HFF-Myc (cell line): ENCODE data around the gene EHMT2.

ENCODE experiments used
- DNase-seq: peaks from one replicate; pipeline ENCODE4 v3.0.0-alpha.2; 2011; ENCODE audit warnings: low read depth; ENCODE audit errors: extremely low read depth
- H3K4me3 ChIP-seq: replicated peaks from 2 replicates; pipeline ENCODE4 v1.5.1; 2011; ENCODE audit warnings: low read depth, mild to moderate bottlenecking, control low read depth, low read length
- TF ChIP-seq, protein P1 (sequence below): IDR thresholded peaks from 2 replicates; pipeline ENCODE4 v1.5.1; 2012; ENCODE audit warnings: mild to moderate bottlenecking, low read depth, low read length, control low read depth; ENCODE audit errors: missing control alignments

The EHMT2 gene

DNA sequence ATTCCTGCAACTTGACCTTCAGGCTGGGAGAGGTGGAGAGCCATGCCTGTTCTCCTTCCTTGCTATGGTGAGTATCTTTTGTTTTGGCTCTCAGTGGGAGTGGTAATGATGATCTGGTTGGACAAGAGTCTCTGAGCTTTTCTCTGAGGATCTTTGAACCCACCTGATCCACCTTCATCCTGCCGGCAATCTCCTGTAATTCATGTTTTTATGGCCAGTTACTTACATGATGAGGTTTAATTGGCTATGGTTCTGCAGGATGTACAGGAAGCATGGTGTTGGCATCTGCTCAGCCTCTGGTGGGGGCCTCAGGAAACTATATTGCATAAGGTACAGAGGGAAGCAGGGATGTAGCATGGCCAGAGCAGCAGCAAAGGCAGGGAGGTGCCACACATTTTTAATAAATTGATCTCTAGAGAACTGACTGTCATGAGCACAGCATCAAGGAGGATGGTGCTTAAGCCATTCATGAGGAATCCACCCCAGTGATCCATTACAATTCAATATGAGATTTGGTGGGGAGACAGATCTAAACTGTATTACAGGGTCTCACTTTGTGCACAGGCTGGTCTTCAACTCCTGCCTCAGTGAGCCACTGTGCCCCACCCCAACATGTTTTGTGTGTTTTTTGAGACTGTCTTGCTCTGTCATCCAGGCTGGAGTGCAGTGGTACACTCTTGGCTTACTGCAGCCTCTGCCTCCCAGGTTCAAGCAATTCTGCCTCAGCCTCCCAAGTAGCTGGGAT, 60.0 kb downstream of the EHMT2 start:
- no peak for DNase-seq
- H3K4me3 ChIP-seq = peak overlapping the region; percentile 72
- TF ChIP-seq, protein P1, sequence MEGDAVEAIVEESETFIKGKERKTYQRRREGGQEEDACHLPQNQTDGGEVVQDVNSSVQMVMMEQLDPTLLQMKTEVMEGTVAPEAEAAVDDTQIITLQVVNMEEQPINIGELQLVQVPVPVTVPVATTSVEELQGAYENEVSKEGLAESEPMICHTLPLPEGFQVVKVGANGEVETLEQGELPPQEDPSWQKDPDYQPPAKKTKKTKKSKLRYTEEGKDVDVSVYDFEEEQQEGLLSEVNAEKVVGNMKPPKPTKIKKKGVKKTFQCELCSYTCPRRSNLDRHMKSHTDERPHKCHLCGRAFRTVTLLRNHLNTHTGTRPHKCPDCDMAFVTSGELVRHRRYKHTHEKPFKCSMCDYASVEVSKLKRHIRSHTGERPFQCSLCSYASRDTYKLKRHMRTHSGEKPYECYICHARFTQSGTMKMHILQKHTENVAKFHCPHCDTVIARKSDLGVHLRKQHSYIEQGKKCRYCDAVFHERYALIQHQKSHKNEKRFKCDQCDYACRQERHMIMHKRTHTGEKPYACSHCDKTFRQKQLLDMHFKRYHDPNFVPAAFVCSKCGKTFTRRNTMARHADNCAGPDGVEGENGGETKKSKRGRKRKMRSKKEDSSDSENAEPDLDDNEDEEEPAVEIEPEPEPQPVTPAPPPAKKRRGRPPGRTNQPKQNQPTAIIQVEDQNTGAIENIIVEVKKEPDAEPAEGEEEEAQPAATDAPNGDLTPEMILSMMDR = no peak

DNA sequence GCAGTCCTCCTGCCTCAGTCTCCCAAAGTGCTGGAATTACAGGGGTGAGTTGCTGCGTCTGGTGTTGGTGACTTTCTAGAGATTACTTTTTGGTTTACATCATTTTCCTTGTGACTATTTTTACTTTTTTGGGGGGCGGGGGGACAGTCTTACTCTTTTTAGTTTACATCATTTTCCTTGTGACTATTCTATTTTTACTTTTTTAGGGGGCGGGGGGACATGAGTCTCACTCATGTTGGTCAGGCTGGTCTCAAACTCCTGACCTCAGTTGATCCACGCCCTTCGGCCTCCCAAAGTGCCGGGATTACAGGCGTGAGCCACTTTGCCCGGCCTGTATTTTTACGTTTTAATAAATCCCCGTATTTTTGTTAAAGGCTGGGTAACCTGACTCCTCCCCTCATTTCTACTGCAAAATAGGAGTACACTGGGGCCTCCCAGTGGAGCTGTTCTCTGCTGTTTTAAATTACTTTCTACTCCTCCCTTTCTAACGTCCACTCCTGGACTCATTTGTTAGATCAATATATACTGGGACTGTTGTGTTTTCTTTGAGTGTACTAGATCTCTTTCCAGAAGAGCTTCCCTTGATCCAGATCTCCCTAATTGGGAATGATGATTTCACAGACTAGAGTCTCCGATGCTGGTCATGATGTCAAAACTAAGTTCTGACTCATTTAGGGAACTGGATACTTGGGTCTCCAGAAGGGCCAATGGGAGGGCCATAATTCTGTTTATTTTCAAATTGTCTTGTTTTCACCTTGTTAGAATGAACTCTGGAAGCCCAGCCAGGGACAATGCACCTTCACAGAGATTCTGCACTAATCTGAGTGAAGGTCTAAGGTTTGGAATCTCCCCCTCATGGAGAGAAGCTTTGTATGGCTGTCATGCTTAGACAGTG, 60.8 kb downstream of the EHMT2 start:
- TF ChIP-seq, protein P1 = no peak
- peak overlapping the region; percentile 72 for H3K4me3 ChIP-seq
- no peak for DNase-seq

DNA sequence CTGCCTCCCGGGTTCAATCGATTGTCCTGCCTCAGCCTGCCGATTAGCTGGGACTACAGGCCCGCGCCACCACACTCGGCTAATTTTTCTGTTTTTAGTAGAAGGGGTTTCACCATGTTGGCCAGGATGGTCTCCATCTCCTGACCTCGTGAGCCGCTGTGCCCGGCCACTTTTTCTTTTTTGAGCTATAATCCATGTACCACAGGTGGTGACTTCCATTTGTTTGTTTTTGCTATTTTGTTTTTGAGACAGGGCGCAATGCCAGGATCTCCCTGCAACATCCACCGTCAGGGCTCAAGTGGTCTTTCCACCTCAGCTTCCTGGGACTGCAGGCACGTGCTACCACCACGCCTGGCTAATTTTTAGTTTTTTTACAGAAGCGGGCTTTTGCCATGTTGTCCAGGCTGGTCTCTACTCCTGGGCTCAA, 61.4 kb downstream of the EHMT2 start:
- H3K4me3 ChIP-seq = peak overlapping the region; percentile 72
- DNase-seq = no peak
- TF ChIP-seq, protein P1 = no peak

DNA sequence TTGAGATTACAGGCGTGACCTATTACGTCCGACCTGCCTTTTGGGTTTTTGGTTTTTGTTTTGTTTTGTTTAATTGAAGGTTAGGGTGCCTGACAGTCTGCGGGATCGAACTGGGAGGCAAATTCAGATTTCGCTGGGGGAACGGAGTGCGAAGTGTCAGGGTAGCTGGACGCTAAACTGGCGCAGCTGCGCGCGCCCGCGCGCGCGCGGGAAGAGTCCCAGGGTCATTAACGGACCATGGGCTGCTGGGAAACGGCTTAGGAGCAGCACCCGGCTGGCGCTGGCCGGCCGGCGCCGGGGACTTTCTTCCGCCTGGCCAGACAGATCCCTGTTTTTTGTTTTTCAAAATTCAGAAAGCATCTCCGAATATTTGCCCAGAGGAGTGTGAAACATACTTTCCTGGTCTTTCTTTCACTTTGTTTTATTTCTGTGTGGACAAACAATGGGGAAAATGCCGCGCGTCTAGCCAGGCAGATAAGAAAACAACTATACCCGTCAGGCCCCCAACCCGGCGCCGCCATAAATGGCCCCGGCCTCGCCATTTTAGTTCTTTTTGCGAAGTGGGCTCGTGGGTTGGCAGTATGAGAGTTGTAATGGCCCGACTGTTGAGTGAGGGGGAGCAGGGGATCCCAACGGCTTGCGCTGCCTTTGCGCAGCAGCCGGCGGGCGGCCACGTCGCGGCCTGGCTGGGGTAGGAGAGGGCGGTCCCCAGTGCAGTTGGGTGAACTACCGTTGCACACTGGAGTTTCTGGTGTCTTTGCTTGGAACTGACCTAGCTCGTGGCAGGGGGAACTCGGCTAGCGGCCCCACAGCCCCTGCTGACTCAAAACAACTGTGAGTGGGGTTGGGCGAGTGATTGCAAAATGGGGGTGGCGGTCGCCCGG, 62.9 kb downstream of the EHMT2 start:
- TF ChIP-seq, protein P1 = no peak

DNA sequence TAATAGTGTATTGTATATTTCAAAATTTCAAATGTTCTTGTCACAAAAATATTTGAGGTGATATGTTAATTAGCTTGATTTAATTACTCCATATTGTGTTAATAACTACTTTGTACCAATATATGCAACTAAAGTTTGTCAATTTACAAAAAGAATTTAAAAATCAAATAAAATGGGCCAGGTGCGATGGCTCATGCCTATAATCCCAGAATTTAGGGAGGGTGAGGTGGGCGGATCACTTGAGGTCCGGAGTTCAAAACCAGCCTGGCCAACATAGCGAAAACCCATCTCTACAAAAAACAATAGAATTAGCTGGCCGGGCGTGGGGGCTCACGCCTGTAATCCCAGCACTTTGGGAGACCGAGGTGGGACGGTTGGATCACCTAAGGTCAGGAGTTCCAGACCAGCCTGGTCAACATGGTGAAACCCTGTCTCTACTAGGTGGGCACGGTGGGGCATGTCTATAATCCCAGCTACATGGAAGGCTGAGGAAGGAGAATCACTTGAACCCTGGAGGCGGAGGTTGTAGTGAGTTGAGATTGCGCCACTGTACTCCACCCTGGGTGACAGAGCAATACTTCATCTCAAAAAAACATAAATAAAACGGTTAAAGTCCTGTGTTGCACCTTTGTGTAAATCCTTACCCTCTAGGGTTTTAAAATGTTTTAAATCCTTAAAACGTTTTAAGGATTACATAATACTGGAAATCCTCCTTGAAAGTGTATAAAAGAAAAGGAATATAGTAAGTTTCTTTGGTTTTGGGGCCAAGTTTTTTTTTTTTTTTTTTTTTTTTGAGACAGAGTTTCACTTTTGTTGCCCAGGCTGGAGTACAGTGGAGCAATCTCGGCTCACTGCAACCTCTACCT, 65.9 kb downstream of the EHMT2 start:
- peak overlapping the region; percentile 76 for H3K4me3 ChIP-seq
- TF ChIP-seq, protein P1 = no peak

More for the DNA sequence above, 62.9 kb downstream of the EHMT2 start:
- DNase-seq = peak; percentile 62
- H3K4me3 ChIP-seq = peak overlapping the region; percentile 72

More for the DNA sequence above, 65.9 kb downstream of the EHMT2 start:
- no peak for DNase-seq
